GM20431 (cell line): Measurements from ENCODE around the gene CDH13.

ENCODE experiments used
- in situ Hi-C: fragments of 300-500 bp; cut with MseI, MboI; formaldehyde crosslinking; loops from one replicate; pipeline ENCODE4 v1.15.0; 2020; ENCODE audit warnings: low sequenced_read_pairs; ENCODE audit not compliant: unreplicated experiment

CDH13 gene

GRCh38 chr16:83840060-83840617, 1213.4 kb downstream of the CDH13 start:
- in situ Hi-C loops = no loop called here

- in situ Hi-C loops = no loop called here
Observed at GRCh38 chr16:83842291-83842690, 1215.5 kb downstream of the CDH13 start.

GRCh38 chr16:83842756-83843507, 1216.2 kb downstream of the CDH13 start:
- in situ Hi-C loops = no loop called here

GRCh38 chr16:83843657-83844056, 1216.9 kb downstream of the CDH13 start:
- in situ Hi-C loops = no loop called here

GRCh38 chr16:83845263-83845662, 1218.5 kb downstream of the CDH13 start:
- in situ Hi-C loops = no loop called here

GRCh38 chr16:83847371-83848225, 1220.8 kb downstream of the CDH13 start:
- in situ Hi-C loops = no loop called here

GRCh38 chr16:83849421-83849820, 1222.7 kb downstream of the CDH13 start:
- in situ Hi-C loops = no loop called here
